H9 (cell line): ENCODE data around the gene NPC1L1. TPM values are rescaled to one million over a fixed set of nuclear protein-coding genes. Genes with fewer than 3 reads are reported as not detected.

Source experiments
- DNase-seq: peaks from one replicate; pipeline ENCODE4 v3.0.0-alpha.2; 2017
- H2AFZ ChIP-seq: one replicate; pipeline ENCODE4 v1.6.1; 2013; ENCODE audit warnings: mild to moderate bottlenecking, low read length, control low read depth, moderate library complexity
- H2AK5ac ChIP-seq: 2 replicates; pipeline ENCODE4 v1.6.1; 2013; ENCODE audit warnings: low read length, control low read depth, mixed read lengths; ENCODE audit not compliant: insufficient read length
- H2BK120ac ChIP-seq: one replicate; pipeline ENCODE4 v1.6.1; 2013; ENCODE audit warnings: low read depth, mild to moderate bottlenecking, low read length, control low read depth, inconsistent platforms; ENCODE audit not compliant: poor library complexity, severe bottlenecking
- H2BK12ac ChIP-seq: 2 replicates; pipeline ENCODE4 v1.6.1; 2013; ENCODE audit warnings: low read length, control low read depth, mixed read lengths, low read depth; ENCODE audit not compliant: insufficient read length
- H2BK15ac ChIP-seq: 2 replicates; pipeline ENCODE4 v1.6.1; 2013; ENCODE audit warnings: low read depth, low read length, control low read depth
- H2BK20ac ChIP-seq: one replicate; pipeline ENCODE4 v1.6.1; 2013; ENCODE audit warnings: low read depth, mild to moderate bottlenecking, low read length, control low read depth, inconsistent platforms; ENCODE audit not compliant: poor library complexity, severe bottlenecking
- H2BK5ac ChIP-seq: 2 replicates; pipeline ENCODE4 v1.6.1; 2013; ENCODE audit warnings: low read length, control low read depth, mixed read lengths; ENCODE audit not compliant: insufficient read length
- H3K14ac ChIP-seq: 2 replicates; pipeline ENCODE4 v1.6.1; 2013; ENCODE audit warnings: low read length, control low read depth; ENCODE audit not compliant: insufficient read depth
- H3K18ac ChIP-seq: 2 replicates; pipeline ENCODE4 v1.6.1; 2013; ENCODE audit warnings: low read depth, mild to moderate bottlenecking, mixed read lengths, low read length, control low read depth; ENCODE audit not compliant: insufficient read length
- H3K23ac ChIP-seq: 2 replicates; pipeline ENCODE4 v1.6.1; 2013; ENCODE audit warnings: low read length, control low read depth, mixed read lengths, low read depth; ENCODE audit not compliant: insufficient read length
- H3K23me2 ChIP-seq: 2 replicates; pipeline ENCODE4 v1.6.1; 2013; ENCODE audit warnings: low read depth, mild to moderate bottlenecking, mixed read lengths, low read length, control low read depth; ENCODE audit not compliant: insufficient read length, poor library complexity, severe bottlenecking
- H3K27ac ChIP-seq: 2 replicates; pipeline ENCODE4 v1.5.1; 2013; ENCODE audit warnings: low read length, control low read depth, mixed read lengths, low read depth; ENCODE audit not compliant: insufficient read length
- H3K27me3 ChIP-seq: 2 replicates; pipeline ENCODE4 v1.6.1; 2013; ENCODE audit warnings: low read length, control low read depth, inconsistent platforms; ENCODE audit not compliant: insufficient read depth
- H3K4ac ChIP-seq: 2 replicates; pipeline ENCODE4 v1.6.1; 2013; ENCODE audit warnings: low read depth, mild to moderate bottlenecking, control low read depth, inconsistent platforms, low read length, moderate library complexity
- H3K4me1 ChIP-seq: 2 replicates; pipeline ENCODE4 v1.6.1; 2013; ENCODE audit warnings: low read length, control low read depth, inconsistent platforms; ENCODE audit not compliant: insufficient read depth
- H3K4me2 ChIP-seq: 2 replicates; pipeline ENCODE4 v1.6.1; 2013; ENCODE audit warnings: low read length, control low read depth, mixed read lengths; ENCODE audit not compliant: insufficient read length, insufficient read depth
- H3K56ac ChIP-seq: 2 replicates; pipeline ENCODE4 v1.6.1; 2013; ENCODE audit warnings: low read depth, mild to moderate bottlenecking, mixed read lengths, low read length, control low read depth; ENCODE audit not compliant: insufficient read length
- H3K79me1 ChIP-seq: 2 replicates; pipeline ENCODE4 v1.6.1; 2013; ENCODE audit warnings: low read depth, mild to moderate bottlenecking, moderate library complexity, low read length, control low read depth, inconsistent platforms; ENCODE audit not compliant: insufficient read depth, poor library complexity, severe bottlenecking
- H3K79me2 ChIP-seq: 2 replicates; pipeline ENCODE4 v1.6.1; 2013; ENCODE audit warnings: low read length, control low read depth, inconsistent platforms; ENCODE audit not compliant: insufficient read depth
- H3K9ac ChIP-seq: 2 replicates; pipeline ENCODE4 v1.6.1; 2013; ENCODE audit warnings: low read length, control low read depth, mixed read lengths; ENCODE audit not compliant: insufficient read length; ENCODE audit errors: extremely low read depth
- H3K9me3 ChIP-seq: one replicate; pipeline ENCODE4 v1.6.1; 2013; ENCODE audit warnings: low read depth, low read length, inconsistent platforms; ENCODE audit not compliant: control insufficient read depth
- H3T11ph ChIP-seq: one replicate; pipeline ENCODE4 v1.6.1; 2013; ENCODE audit warnings: mild to moderate bottlenecking, low read length, control low read depth, inconsistent platforms
- H4K20me1 ChIP-seq: one replicate; pipeline ENCODE4 v1.6.1; 2013; ENCODE audit not compliant: control insufficient read depth, insufficient read length, insufficient read depth
- H4K5ac ChIP-seq: 2 replicates; pipeline ENCODE4 v1.6.1; 2013; ENCODE audit warnings: low read depth, mild to moderate bottlenecking, mixed read lengths, low read length, control low read depth; ENCODE audit not compliant: insufficient read length
- H4K8ac ChIP-seq: replicated peaks from 2 replicates; pipeline ENCODE4 v1.6.1; 2013; ENCODE audit warnings: low read length, control low read depth, mixed read lengths, low read depth; ENCODE audit not compliant: insufficient read length
- H4K91ac ChIP-seq: 2 replicates; pipeline ENCODE4 v1.6.1; 2013; ENCODE audit warnings: low read depth, mild to moderate bottlenecking, moderate library complexity, mixed read lengths, low read length, control low read depth; ENCODE audit not compliant: insufficient read length
- H3K27ac Mint-ChIP-seq, 3 experiments: 2 replicates in 2 of 3; 3 replicates in 1 of 3; pipeline ENCODE4 v1.8.0; 2020 to 2021; ENCODE audit warnings: mixed read lengths in 3 of 3, mild to moderate bottlenecking in 1 of 3, moderate library complexity in 1 of 3
- H3K27me3 Mint-ChIP-seq: 2 replicates; pipeline ENCODE4 v1.8.0; 2021; ENCODE audit warnings: low read depth, mild to moderate bottlenecking, moderate library complexity, mixed read lengths
- H3K36me3 Mint-ChIP-seq, 3 experiments: 2 replicates in 2 of 3; 3 replicates in 1 of 3; pipeline ENCODE4 v1.8.0; 2020 to 2021; ENCODE audit warnings: low read depth in 3 of 3, mixed read lengths in 3 of 3; ENCODE audit not compliant: insufficient read depth in 1 of 3
- H3K4me1 Mint-ChIP-seq, 2 experiments: 2 replicates each; pipeline ENCODE4 v1.8.0; 2020; ENCODE audit warnings: mixed read lengths in 2 of 2
- H3K4me3 Mint-ChIP-seq, 2 experiments: 2 replicates in 1 of 2; 3 replicates in 1 of 2; pipeline ENCODE4 v1.8.0; 2020 to 2021; ENCODE audit warnings: mild to moderate bottlenecking in 2 of 2, mixed read lengths in 2 of 2, moderate library complexity in 1 of 2
- H3K9me3 Mint-ChIP-seq, 2 experiments: 2 replicates in 1 of 2; 3 replicates in 1 of 2; pipeline ENCODE4 v1.8.0; 2020; ENCODE audit warnings: mild to moderate bottlenecking in 2 of 2, mixed read lengths in 2 of 2, moderate library complexity in 1 of 2
- WGBS: extraction: QIAGEN DNeasy Blood & Tissue Kit; methylation state at CpG from one replicate; pipeline ENCODE4 v1.1.7; 2013; ENCODE audit warnings: missing lambda C conversion rate, low lambda C conversion rate, mixed read lengths; ENCODE audit not compliant: insufficient read length; ENCODE audit errors: extremely low coverage; 5-methylcytosine and 5-hydroxymethylcytosine counted together
- total RNA-seq: library from RNA; stranded (reverse); gene quantifications from 2 replicates; pipeline ENCODE4 v1.2.1, GENCODE V29; 2021
- TF ChIP-seq, protein P1 (sequence below): fragments of 200-600 bp; sonication (generic); conservative IDR thresholded peaks from 3 replicates; pipeline ENCODE4 v1.8.0; 2021; ENCODE audit warnings: antibody characterized with exemption, mild to moderate bottlenecking

The NPC1L1 gene
- total RNA-seq, 1 experiment from 2014 or later: 0.11 TPM

GRCh38 chr7:44496385-44496784, 44.7 kb downstream of the NPC1L1 start:
- Histone ChIP-seq H3K79me2 (no peaks in the 10 kb centered on the region), H4K8ac (no peak overlapping the region), H3K27ac (no peak overlapping the region), H3K23me2 (no peaks in the 10 kb centered on the region), H3K4me1 (peaks cover 2% of the 10 kb centered on the region; the same call in 1 of the 2 replicates), H3K18ac (no peak overlapping the region), H3K23ac (no peak overlapping the region), H2BK12ac (no peak overlapping the region), H2AK5ac (no peak overlapping the region), H3K27me3 (no peaks in the 10 kb centered on the region), H2BK120ac (no peak overlapping the region), H2BK20ac (no peak overlapping the region), H2BK15ac (no peak overlapping the region), H3K4ac (no peak overlapping the region), H2AFZ (no peak overlapping the region), H3K14ac (no peak overlapping the region), H3K9ac (no peak overlapping the region), H3K4me2 (no peak overlapping the region), H3K56ac (no peak overlapping the region), H4K5ac (no peak overlapping the region), H3K9me3 (no peaks in the 10 kb centered on the region), H3K79me1 (no peaks in the 10 kb centered on the region), H3T11ph (no peak overlapping the region), H4K20me1 (no peaks in the 10 kb centered on the region), H4K91ac (no peak overlapping the region), H2BK5ac (no peak overlapping the region)
- Mint-ChIP-seq H3K27me3 (peaks cover 3% of the 10 kb centered on the region), H3K36me3 (no peaks in the 10 kb centered on the region), H3K9me3 (no peaks in the 10 kb centered on the region), H3K27ac (no peak overlapping the region), H3K4me3 (no peak overlapping the region), H3K4me1 (peaks cover 0 to under 1% of the 10 kb centered on the region in 2 experiments; a peak in 1 of 4 replicates)
- TF ChIP-seq, protein P1, sequence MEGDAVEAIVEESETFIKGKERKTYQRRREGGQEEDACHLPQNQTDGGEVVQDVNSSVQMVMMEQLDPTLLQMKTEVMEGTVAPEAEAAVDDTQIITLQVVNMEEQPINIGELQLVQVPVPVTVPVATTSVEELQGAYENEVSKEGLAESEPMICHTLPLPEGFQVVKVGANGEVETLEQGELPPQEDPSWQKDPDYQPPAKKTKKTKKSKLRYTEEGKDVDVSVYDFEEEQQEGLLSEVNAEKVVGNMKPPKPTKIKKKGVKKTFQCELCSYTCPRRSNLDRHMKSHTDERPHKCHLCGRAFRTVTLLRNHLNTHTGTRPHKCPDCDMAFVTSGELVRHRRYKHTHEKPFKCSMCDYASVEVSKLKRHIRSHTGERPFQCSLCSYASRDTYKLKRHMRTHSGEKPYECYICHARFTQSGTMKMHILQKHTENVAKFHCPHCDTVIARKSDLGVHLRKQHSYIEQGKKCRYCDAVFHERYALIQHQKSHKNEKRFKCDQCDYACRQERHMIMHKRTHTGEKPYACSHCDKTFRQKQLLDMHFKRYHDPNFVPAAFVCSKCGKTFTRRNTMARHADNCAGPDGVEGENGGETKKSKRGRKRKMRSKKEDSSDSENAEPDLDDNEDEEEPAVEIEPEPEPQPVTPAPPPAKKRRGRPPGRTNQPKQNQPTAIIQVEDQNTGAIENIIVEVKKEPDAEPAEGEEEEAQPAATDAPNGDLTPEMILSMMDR: no peak
- no peak for DNase-seq
- WGBS: no CpG with 5 or more reads among the region's 1 CpG
